Measurements from ENCODE around the gene NARF.
A peak's percentile ranks its signal among the peaks of the same experiment; 100 is the strongest.
"Not testable (repeated sequence)": the region's sequence is repeated elsewhere in the genome, so short reads cannot be mapped to it uniquely, and the experiment has no call there.

Gene NARF

DNA sequence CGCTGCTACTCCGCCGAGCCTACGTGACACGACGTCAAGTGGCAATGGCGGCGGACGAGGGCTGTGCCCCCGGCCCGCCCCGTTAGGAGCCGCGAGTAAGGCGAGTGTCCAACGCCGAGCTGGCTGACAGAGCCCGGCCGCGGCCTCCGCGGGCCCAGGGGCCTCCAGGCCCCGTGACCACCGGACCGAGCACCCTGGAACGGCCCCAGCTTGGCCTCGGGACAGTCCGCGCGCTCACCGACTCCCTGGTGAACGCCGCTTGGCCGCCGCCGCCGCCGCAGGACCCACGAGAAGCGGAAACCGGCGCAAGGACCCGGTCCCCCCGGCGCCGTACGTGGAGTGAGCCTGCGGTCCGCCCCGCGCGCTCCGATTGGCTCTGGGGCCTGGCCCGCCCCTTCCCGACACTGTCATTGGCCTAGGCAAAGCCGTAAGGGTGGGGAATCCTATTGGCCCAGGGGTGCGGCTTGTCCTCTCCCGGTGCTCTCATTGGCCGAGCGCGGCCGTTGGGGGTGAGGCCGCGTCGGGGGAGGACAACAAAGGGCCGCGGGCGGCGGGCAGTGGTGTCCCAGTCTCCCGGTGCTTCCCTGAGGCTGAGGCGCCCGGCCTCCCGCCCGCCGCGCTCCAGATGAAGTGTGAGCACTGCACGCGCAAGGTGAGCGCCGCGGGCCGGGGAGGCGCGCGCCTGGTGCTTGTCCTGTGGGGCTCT, at the start of gene NARF:
Gene NARF, plus strand, starts transcription at position 563 of the 706 bp plus-strand sequence. Its CDS starts 63 bp downstream, at position 626.
- peak; percentile 93 to 97 for DNase-seq

GRCh38 chr17:82408938-82409318, 49.6 kb upstream of the NARF start:
- DNase-seq: no peak

- no peak for DNase-seq
Measured at GRCh38 chr17:82410014-82410716, 48.4 kb upstream of the NARF start.

GRCh38 chr17:82411396-82412053, 47.0 kb upstream of the NARF start:
- no peak for DNase-seq

GRCh38 chr17:82412081-82412480, 46.5 kb upstream of the NARF start:
- not testable (repeated sequence) for DNase-seq

GRCh38 chr17:82412535-82413520, 45.7 kb upstream of the NARF start:
- no peak for DNase-seq

- peak in 1 of 2 experiments; percentile 4 for DNase-seq
Measured at GRCh38 chr17:82414548-82415281, 43.8 kb upstream of the NARF start.

DNA sequence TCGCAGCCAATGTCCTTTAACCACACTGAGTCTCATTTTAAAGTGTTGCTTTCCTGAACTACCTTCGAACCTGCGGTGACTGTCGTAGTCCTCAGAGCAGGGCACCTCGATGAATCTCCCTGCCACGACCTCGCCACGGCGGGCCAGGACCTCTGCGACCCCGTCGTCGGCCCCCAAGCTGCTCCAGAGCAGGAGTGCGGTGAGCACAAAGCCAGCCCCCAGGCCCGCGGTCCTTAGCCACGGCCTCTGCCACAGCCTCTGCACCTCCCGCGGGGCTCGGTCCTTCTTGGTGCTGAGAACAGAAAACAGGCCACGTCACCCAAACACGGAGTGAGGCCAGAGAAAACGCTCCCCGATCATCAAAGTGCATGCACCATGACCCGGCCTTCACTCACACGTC, 43.2 kb upstream of the NARF start:
- DNase-seq: no peak

DNA sequence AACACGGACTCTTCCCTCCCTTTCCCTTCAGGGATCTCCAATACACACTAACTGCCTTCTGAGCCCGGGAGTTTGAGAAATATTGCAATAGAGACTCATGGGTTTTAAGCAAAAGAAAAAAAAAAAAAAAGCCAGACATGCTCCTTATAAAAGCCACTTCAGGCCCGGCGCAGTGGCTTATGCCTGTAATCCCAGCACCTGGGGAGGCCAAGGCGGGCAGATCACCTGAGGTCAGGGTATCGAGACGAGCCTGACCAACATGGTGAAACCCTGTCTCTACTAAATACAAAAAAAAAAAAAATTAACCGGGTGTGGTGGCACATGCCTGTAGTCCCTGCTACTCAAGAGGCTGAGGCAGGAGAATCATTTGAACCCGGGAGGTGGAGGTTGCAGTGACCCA, 42.8 kb upstream of the NARF start:
- no peak for DNase-seq

GRCh38 chr17:82416264-82416663, 42.3 kb upstream of the NARF start:
- DNase-seq: no peak

DNA sequence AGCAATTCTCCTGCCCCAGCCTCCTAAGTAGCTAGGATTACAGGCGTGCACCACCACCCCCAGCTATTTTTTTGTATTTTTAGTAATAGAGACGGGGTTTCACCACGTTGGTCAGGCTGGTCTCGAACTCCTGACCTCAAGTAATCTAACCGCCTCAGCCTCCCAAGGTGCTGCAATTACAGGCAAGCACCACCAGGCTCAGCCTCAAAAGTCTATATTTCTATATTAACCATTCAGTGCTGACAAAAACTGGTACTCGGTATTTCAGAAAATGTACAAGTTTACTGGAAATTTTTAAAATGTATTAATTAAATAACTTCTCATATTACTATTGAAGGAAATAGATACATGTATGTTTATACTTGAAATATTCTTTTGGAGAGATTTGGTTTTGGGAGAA, 41.8 kb upstream of the NARF start:
- no peak for DNase-seq

DNA sequence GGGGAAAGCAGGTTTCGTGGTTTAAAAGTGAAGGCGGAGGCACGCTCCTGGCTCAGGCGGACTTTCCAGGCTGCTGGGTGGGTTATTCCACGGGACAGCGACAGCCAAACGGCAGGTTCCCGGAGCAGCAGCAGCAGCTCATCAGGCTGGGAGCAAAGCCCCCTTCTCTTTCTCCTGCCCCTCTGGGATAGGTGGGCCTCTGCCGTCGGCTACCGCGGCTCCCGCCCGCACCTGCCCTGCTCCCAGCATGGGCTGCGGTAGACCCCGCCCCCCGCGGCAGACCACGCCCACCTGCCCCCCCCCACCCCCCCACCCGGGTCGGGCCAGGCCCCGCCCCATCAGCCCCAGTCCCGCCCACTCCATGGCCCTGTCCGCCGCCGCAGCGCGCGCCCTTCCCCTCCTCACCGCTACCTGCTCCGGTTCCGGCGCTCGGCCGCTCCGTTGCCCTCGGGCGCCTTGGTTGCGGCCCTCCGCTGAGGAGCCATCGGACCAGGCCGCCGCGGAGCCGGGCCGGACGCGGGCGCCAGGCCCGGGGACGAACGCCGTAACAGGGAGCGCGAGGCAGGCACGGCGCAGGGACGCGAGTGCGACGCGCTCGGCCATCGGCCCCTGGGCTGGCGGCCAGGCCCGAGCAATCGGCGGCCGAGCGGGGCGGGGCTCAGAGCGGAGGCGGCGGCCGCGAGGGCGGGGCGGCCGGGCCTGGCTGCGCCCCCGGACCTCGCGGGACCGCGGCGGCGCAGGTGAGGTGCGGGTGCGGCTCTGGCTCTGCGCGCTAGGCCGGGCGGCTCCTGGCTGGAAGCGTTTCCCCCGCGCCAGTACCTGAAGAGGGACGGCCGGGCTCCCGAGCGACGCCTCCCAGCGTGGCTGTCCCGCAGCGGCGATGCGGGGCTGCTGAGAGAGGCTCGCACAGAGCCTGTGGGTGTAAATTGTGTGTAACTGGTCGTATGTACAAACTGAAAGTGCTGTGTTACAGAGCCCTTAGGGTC, 40.2 kb upstream of the NARF start, which contains the start of the genes HEXD and OGFOD3:
Gene HEXD, plus strand, starts transcription at position 347 of the 986 bp plus-strand sequence. CDS start 1,453 bp downstream, outside the sequence.
Gene OGFOD3, minus strand, starts transcription at position 586 of the 986 bp plus-strand sequence. Its CDS starts 101 bp downstream, at position 485.
- DNase-seq: peak; percentile 28 to 71

DNA sequence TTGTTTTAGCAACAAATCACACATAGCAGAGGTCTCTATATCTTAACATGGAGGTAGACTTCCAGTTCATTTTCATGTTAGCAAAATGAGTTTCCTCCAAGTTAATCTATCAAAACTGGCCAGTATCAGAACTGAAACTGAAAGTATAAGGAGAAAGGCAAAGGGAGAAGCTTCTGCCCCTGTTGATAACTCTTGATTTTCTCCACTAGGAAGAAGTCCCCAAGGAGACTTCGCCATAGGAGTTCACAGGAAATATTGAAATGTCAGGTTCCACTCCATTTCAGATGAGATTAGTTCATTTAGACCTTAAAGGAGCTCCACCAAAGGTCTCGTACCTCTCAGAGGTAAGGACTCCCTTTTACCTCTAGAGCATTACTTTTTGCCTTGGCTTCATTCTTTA, 39.0 kb upstream of the NARF start:
- DNase-seq: no peak

DNA sequence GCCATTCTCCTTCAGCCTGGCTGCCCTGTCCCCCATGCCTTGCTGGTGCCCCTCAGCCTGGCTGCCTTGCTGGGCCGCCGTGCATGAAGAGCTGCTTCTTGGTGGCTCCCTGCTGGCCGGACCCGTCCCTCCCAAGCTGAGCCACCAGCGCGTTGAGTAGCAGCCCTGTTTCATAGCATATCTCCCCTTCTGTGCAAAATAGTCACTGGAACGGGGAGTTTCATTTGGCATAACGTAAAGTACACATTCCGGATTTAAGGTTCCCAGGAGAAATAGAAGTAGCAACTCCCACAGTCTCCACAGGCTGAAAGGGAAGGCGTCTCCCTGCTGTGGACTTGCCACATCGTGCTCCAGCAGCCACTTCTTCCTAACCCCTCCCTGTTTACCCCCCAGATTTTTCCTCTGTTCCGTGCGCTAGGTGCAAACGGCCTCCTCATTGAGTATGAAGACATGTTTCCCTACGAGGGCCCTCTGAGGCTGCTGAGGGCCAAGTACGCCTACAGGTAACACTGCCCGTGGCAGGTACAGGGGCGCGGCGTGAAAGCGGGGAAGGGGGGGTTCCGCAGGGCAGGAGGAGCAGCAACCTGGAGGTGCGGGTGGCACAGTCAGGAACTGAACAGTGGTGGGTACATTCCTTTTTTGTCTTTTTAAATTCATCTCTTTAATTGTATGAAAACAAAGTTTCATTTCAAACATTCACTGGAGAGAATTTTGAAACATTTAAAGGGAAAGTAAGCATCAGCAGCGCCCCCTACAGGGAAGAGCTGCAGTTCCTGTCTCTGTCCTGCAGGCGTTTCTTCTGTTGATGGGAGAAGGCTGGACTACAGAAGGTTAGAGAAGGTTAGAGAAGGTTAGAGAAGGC, 34.3 kb upstream of the NARF start:
- peak in 1 of 2 experiments; percentile 12 for DNase-seq

DNA sequence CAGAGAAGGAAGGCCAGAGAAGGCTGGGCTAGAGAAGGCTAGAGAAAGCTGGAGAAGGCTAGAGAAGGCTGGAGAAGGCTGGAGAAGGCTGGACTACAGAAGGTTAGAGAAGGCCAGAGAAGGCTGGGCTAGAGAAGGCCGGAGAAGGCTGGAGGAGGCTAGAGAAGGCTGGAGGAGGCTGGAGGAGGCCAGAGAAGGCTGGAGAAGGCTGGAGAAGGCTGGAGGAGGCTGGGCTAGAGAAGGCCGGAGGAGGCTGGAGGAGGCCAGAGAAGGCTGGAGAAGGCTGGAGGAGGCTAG, 33.7 kb upstream of the NARF start:
- DNase-seq: no peak

- no peak for DNase-seq
Measured at GRCh38 chr17:82428546-82428945, 30.0 kb upstream of the NARF start.

DNA sequence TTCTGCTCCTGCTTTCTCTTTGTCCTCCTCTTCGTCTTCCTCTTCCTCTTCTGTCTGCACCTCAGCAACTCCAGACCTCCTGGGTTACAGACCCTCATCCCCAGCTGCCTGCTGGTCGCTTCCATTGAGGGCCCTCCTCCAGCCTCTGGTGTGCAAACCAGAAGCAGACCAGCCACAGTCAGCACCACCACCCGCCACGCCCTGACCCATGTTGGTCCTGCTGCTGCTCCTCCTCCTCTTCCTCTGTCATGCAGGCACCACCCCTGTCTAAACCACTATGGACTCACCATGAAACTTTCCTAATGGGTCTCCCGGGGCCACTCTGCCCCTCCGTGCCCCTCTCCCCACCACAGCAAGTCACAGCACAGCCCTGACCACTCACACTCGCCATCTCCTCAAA, 28.7 kb upstream of the NARF start:
- no peak for DNase-seq

DNA sequence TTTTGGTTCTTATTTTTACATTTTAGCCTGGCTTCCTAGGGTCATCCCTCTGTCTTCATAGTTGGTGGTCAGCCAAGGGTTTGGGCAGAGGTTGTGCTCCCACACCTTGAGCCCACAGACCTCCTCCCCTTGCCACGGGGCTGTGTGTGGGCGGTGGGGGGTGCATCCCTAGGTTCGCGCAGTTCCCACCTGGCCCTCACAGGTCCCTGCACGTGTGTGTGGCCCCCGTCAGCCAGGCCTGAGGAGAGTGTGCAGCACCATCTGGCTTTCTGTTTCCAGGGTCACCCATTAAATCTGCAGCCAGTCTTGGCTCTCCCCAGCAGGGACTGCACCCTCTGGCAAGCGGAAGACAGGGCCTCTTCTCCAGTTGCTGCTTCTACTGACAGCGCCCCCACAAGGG, 26.5 kb upstream of the NARF start:
- DNase-seq: no peak

DNA sequence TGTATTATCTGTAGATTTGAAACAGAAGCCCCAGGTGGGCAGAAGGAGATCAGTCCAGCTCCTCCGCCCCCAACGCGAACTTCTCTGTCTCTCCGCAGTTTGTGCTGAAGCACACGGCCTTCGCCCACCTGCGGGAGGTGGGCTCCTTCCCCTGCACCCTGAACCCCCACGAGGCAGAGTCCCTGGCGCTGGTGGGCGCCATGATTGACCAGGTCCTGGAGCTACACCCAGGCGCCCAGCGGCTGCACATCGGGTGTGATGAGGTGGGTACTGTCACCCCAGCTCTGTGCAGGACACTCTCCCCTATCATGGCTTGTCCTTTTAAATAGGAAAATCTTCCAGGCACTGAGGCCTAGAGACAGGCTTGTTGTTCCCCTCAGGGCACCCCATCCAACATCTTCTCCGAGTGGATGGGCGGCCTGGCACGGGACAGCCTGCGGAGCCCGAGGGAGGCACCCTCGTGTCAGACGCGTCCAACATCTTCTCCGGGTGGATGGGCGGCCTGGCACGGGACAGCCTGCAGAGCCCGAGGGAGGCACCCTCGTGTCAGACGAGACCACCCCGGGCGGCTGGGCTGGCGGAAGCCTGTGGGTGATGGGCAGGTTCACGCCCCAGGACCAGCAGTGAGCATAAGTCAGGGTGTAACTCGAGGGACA, 24.9 kb upstream of the NARF start:
- no peak for DNase-seq
